Measurements from ENCODE around the gene FRYL. TPM values are rescaled to one million over a fixed set of nuclear protein-coding genes. Genes with fewer than 3 reads are reported as not detected.
A peak's percentile ranks its signal among the peaks of the same experiment; 100 is the strongest.

FRYL gene
- total RNA-seq, 4 donors from 2014 or later, result 62.5 to 119 (median 98.8) TPM

DNA sequence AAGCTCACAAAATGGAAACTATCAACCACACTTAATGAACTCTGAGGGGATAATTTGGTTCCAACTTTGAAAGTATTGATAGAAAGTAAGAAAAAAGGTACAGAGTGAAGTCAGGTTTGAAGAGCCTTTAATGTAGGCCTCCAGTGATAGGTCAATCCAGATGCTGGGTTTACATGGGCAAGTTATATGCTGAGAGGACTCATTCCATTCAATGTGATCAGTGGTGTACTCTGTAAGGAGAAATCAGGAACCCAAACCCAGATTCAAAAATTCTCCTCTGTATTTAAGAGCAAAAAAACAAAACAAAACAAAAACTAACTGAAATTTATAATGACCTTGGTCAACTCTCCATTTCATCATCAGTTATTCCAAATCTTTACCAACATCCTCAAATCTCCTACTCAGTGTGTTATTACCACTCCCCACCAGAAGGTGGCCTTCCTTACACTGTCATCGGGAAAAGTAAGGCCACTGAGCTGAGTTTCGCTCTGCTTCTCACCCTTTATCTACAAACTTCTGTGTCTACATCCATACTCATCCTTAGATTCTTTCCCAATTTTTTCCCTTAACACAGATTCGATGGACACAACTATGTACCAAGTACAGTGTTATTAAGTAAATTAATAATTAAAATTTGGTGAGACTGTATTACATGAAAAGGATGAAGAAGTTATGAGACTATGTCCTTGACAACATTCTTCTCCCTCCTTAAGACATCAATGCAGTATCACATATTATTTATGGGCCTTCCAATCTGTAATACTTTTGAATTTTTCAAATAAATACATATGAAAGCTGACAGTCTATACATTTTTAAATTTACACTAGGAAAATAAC, 201.7 kb downstream of the FRYL start:
- peak; percentile 22 to 66 for DNase-seq
- Histone ChIP-seq H3K9me3 (no peaks in the 10 kb centered on the region), H3K36me3 (no peaks in the 10 kb centered on the region), H3K4me3 (no peak overlapping the region), H3K4me1 (no peaks in the 10 kb centered on the region), H3K27ac (peak overlapping the region in 1 of 2 donors; percentile 17), H3K27me3 (no peaks in the 10 kb centered on the region)
- TF ChIP-seq POLR2A (IDR thresholded peaks at IDR 0.05), result no peak
- peak; percentile 79 to 88 (median 85) for TF ChIP-seq CTCF (IDR thresholded peaks at IDR 0.05)
- intact Hi-C loops (cut with DNase I; ENCODE audit: low total_unique reads), result no loop called here

- H3K36me3 ChIP-seq, result no peaks in the 10 kb centered on the region
- intact Hi-C loops (cut with DNase I; ENCODE audit: low total_unique reads), result no loop called here
- no peak overlapping the region for H3K27ac ChIP-seq
- DNase-seq, result no peak
- H3K9me3 ChIP-seq, result no peaks in the 10 kb centered on the region
- H3K4me3 ChIP-seq, result no peak overlapping the region
- H3K27me3 ChIP-seq, result no peaks in the 10 kb centered on the region
- no peaks in the 10 kb centered on the region for H3K4me1 ChIP-seq
- TF ChIP-seq CTCF (IDR thresholded peaks at IDR 0.05), result no peak
- TF ChIP-seq POLR2A (IDR thresholded peaks at IDR 0.05), result no peak
These were observed 204.1 kb downstream of the FRYL start for GRCh38 chr4:48575964-48576363.

GRCh38 chr4:48571471-48571870, 208.6 kb downstream of the FRYL start:
- Histone ChIP-seq H3K27me3 (no peaks in the 10 kb centered on the region), H3K27ac (no peak overlapping the region), H3K4me1 (no peaks in the 10 kb centered on the region), H3K9me3 (no peaks in the 10 kb centered on the region), H3K36me3 (no peaks in the 10 kb centered on the region), H3K4me3 (no peak overlapping the region)
- intact Hi-C loops (cut with DNase I; ENCODE audit: low total_unique reads), result no loop called here
- no peak for TF ChIP-seq CTCF (IDR thresholded peaks at IDR 0.05)
- TF ChIP-seq POLR2A (IDR thresholded peaks at IDR 0.05), result no peak
- DNase-seq, result no peak

GRCh38 chr4:48570646-48571220, 209.3 kb downstream of the FRYL start:
- H3K27me3 ChIP-seq, result no peaks in the 10 kb centered on the region
- H3K4me1 ChIP-seq, result no peaks in the 10 kb centered on the region
- H3K27ac ChIP-seq, result no peak overlapping the region
- H3K36me3 ChIP-seq, result no peaks in the 10 kb centered on the region
- H3K4me3 ChIP-seq, result no peak overlapping the region
- intact Hi-C loops (cut with DNase I; ENCODE audit: low total_unique reads), result no loop called here
- no peak for TF ChIP-seq CTCF (IDR thresholded peaks at IDR 0.05)
- TF ChIP-seq POLR2A (IDR thresholded peaks at IDR 0.05), result no peak
- no peak for DNase-seq
- H3K9me3 ChIP-seq, result no peaks in the 10 kb centered on the region

- no peak for TF ChIP-seq POLR2A (IDR thresholded peaks at IDR 0.05)
- no peak for TF ChIP-seq CTCF (IDR thresholded peaks at IDR 0.05)
- Histone ChIP-seq H3K27me3 (no peaks in the 10 kb centered on the region), H3K27ac (no peak overlapping the region), H3K4me3 (no peak overlapping the region), H3K4me1 (no peaks in the 10 kb centered on the region), H3K9me3 (no peaks in the 10 kb centered on the region), H3K36me3 (no peaks in the 10 kb centered on the region)
- DNase-seq, result no peak
- intact Hi-C loops (cut with DNase I; ENCODE audit: low total_unique reads), result no loop called here
These were observed 214.1 kb downstream of the FRYL start for GRCh38 chr4:48566034-48566384.

Measured in uterus (tissue), 4 donors.